ENCODE results near the gene GRID2.
"Not testable (repeated sequence)": the region's sequence is repeated elsewhere in the genome, so short reads cannot be mapped to it uniquely, and the experiment has no call there.

The GRID2 gene

DNA sequence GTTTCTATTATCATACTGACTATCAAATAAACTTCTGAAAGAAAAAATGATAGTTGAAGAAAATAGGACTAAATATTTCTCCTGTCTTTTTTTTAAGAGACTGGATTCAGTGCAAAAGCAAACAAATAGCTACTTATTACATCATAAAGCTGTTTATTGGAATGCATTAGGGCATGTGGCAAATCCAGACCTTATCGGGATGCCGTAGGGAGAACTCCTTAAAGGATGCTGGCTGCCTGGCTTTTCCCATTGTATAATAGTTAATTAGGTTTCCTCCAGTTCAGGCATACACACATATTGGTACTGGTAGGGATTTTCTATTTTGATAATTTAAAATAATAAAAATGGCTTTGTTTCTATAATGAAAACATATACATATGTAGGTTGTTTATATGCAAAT is 985.5 kb downstream of the GRID2 start:
- in situ Hi-C loops (cut with HindIII; ENCODE audit: low sequenced_read_pairs), result no loop called here

DNA sequence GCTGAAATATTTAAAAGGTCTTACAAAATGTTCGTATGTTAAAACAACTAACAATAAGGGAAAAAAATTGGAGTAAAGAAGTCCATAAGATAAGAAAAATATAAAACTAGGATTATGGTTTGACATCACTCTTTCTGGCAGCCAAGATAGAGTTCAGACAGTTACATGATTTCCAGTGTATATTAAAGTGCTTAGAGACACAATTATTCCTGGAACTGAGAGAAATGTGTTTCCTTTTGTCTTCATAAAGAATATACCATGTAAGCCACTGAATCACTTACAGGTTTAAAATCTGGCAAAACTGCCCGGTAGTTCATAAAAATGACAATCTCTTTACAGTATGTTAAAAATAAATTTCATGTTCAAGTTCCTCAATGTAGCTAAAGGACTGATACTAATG is 986.1 kb downstream of the GRID2 start:
- in situ Hi-C loops (cut with HindIII; ENCODE audit: low sequenced_read_pairs), result no loop called here

DNA sequence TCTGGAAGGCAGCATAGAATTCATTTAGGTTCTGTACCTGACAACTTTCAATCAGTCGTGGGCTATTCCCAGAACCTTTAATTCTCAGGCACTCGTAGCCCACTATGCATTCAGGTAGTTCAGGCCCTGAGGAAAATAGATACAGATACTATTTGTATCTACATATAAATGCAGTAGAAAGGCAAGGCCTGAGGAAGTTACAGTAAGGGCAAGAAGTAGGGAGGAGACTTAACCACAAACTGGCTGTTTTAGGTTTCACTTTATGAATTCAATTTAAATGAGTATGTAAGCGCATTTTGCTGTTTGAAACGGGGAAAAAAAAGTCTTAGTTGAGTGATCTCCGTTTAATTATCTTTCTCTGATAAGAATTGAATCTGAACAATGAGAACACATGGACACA is 995.4 kb downstream of the GRID2 start:
- in situ Hi-C loops (cut with HindIII; ENCODE audit: low sequenced_read_pairs), result no loop called here

DNA sequence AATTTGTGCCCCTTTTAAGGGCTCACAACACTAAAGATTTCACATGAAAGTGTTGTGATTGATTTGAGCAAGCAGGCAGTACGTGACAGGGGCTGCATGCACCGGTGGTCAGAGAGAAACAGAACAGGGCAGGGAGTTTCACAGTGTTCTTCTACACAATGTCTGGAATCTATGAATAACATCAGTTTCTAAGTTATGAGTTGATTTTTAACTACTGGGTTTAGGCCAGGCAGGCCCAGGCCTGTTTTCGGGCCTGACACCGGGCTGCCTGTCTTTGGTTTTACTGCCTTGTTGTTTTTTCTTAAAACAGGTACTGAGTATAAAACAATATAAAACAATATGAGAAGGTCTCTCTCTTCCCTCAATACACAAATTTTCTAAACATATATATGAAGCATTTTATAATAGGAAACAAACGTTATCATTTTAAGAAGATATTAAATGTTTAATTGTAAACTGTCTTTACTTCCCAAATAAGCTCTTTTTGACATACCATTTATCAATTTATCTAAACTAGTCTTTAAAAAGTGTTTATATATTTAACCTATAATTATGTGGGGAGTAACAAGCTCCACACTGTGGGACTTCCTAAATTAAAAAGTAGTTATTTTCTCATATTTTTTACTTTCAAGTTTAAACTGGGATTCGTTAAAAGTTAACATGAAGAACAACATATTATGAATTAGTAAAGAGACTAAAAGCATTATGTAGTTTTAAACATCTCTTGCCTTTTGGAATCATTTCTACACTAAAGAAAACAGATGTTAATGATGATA is 997.2 kb downstream of the GRID2 start:
- in situ Hi-C loops (cut with HindIII; ENCODE audit: low sequenced_read_pairs), result not testable (repeated sequence)

DNA sequence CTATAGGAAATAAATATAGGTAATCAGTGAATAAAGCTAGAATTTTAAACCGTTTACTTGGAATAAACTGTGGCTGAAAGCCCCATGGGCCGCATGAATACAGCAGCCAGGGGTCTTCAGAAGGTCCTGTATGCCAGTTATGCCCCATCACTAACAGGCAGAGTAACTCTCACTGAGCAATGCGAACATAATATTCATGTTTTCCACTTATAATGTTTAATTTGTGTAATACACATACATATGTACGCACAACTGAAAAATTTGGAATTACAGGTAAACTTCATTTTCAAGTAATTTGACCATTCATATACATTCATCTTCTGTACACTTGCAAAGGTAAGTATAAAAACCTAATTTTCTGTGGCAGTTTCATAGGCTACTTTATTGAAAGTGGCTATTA is 998.5 kb downstream of the GRID2 start:
- in situ Hi-C loops (cut with HindIII; ENCODE audit: low sequenced_read_pairs), result no loop called here

DNA sequence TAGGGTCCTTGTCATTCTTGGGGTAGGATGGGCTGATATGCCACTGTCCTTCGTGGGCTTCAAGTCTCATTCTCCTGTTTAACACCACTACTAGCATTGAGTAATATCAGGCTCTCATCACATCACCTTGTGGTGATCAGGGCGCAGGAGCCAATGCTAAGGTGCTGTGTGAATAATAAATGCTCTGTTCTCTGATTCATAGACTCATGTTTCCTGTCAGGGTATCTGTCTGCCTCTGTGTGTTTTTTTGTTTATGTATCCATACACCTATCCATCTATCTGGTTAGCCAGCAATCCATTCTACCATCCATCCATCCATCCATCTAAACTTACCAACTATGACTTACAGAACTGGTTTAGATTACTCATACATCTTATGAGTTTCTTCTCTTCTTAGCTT is 999.7 kb downstream of the GRID2 start:
- in situ Hi-C loops (cut with HindIII; ENCODE audit: low sequenced_read_pairs), result no loop called here

DNA sequence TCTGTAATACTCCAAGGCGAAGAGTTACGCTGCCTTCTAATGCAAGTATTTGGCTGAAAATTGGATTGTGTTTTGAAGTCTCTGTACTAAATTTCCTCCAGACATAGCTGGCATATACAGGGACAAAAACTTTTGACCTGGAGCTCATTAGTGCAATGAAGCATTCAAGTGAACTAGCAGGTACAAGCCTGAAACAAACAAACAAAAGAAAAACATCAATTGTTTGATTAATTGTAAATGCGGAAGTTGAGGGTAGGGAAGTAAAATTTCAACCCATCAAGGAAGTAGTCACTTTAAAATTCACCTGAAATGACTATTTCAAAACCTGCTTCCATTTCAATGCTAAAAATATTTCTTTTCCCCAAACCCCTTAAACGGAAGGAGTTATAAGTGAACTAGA is 1008.5 kb downstream of the GRID2 start:
- in situ Hi-C loops (cut with HindIII; ENCODE audit: low sequenced_read_pairs), result no loop called here

DNA sequence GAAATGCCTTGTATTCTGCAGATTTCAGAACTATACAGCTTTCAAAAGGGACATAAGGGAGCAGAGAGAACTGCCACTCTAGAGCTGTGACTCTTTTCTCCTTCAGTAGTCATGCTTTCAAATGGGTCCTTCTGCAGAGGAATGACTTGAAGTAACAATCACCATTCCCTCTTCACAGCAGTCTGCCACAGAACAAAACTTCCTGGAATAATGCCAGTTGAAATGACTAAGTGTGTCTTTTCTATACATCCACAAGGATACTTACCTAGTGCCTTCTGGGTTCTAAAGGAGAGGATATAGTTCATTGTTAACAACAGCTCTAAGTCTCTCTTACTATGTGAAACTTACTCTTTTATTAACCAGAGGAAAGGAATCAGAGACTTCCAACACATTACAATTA is 1009.4 kb downstream of the GRID2 start:
- in situ Hi-C loops (cut with HindIII; ENCODE audit: low sequenced_read_pairs), result no loop called here

DNA sequence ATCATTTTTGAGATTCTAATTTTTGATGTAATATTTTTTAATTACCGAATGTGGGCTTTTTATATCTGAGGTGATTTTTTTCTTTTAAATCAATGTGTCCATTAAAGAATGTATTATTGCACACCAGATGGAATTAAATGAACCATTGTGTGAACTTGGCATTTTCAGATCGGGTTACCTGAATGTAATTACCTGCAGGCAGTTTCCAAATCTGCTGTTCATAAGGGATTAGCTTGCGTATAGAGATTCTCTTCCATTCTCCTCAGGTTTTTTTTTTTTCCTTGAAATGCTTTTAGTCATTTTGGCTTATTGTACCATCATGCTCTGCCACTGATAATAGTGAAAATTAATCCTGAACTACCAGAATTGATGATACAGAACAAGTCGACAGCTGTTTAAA is 1013.3 kb downstream of the GRID2 start:
- in situ Hi-C loops (cut with HindIII; ENCODE audit: low sequenced_read_pairs), result no loop called here

DNA sequence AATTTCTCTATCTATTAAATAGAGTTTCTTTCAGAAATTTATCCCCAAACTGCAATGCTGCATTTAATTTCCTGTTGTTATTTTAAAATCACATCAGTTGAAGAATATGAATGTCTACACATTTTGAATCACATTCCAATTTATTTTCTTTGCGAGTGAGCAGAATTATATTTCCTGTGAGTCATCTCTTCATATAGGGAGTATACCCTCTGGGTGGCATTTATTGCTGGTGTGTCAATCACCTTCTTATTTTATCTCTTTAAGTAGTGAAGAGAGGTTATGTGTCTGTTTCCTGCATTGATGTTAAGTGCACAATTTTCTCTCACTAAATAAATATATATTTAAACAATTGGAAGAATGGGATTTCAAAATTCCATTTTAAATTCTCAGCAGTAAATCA is 1013.8 kb downstream of the GRID2 start:
- in situ Hi-C loops (cut with HindIII; ENCODE audit: low sequenced_read_pairs), result no loop called here

DNA sequence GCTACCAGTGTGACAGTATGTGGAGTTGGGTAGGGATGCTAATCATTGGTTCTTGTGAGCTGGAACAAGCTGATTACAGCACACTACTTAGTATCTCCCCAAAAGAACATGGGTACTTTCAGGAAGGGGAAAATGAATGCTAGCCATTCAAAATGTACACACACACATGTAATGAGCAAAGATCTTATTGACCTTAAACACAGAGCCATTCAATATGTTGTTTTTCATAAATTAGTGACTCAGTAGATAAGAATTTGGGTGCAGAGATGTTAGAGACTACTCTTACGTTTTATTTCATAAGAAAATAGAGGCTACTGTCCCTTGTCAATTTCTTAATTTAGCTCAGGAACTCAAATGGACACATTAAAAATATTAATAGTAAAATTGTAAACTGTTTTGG is 1015.3 kb downstream of the GRID2 start:
- in situ Hi-C loops (cut with HindIII; ENCODE audit: low sequenced_read_pairs), result no loop called here

DNA sequence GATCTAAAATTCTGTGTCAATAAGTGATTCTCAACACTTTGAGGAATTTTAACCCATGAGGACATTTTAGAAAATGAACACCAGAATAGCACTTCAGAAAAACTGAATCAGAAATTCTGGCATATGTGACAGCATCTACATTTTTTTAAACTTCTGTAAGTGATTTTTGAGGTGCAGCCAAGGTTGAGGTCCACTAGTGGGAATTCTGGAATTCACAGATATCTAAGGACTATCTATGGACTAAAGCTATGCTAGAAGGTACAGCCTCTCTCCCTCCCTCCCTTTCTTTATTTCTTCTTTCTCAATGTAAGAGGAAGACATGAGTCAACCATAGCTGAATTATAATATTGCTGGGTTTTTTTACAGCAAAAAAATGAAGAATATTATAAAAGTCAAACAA is 1016.6 kb downstream of the GRID2 start:
- in situ Hi-C loops (cut with HindIII; ENCODE audit: low sequenced_read_pairs), result no loop called here

DNA sequence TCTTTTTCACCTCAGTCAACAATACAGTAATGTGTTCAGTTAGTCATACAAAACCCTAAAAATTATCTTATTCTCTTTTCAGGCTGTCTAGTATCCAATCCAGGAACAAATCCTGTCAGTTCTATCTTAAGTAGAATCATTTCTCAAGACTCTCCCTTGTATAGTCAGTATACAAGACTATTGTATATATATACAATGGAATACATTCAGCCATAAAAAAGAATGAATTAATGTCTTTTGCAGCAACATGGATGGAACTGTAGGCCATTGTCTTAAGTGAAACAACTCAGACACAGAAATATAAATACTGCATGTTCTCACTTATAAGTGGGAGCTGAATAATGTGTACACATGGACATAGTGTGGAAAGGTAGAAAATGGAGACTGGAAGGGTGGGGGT is 1023.6 kb downstream of the GRID2 start:
- in situ Hi-C loops (cut with HindIII; ENCODE audit: low sequenced_read_pairs), result no loop called here

DNA sequence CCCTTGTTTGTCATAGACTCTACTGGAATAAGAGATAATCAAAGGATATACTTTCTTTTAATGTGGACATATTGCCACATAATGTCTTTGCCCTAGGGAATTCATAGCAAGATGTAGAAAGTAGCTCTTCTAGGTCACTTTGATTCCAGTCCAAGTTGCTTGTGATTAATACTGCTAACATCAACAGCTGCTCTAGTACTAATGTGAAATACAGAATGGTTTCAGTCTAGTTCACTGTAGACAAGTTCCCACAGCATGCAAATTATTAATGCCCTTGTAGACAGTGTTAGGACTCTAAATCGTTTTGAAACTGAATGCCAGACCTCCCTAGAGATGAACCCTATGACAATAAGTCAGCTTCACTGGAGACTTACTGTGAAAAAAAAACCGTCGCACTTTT is 1030.2 kb downstream of the GRID2 start:
- in situ Hi-C loops (cut with HindIII; ENCODE audit: low sequenced_read_pairs), result no loop called here

DNA sequence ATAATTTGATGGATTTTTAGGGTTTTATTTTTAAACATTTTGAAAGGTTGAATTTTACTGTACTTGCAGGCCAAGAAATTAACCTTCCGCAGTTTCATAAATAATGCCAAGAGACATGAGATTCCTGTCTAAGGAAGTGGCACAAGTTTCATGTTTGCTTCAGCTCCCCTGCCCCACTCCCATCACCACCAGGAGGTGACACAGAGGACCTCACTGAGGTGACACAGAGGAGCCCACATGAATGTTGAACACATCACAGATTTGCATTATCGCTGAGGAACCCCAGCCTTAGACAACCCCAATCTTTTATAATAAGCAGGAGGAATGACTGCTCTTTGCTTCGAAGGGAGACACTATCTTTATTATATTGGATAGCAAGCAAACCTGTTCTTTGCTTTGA is 1033.4 kb downstream of the GRID2 start:
- in situ Hi-C loops (cut with HindIII; ENCODE audit: low sequenced_read_pairs), result no loop called here

DNA sequence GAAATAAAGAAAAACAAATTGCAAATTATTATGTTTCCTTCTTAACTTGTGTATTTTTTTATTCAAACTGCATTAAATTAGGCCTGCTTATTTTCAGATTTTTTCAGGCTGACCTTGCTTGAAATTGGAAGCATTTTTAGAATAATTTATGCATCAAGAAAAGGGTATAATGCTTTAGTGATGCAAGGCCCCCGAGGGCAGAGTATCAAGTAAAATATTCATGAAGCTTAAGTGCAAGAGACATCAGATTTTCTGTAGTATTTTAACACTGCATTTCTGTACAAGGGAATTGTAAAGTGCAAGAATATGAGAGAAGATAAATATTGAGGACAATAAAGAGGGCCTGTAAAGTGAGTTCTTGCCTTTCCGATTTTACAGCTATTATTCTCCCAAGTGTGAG is 1039.0 kb downstream of the GRID2 start:
- in situ Hi-C loops (cut with HindIII; ENCODE audit: low sequenced_read_pairs), result no loop called here

DNA sequence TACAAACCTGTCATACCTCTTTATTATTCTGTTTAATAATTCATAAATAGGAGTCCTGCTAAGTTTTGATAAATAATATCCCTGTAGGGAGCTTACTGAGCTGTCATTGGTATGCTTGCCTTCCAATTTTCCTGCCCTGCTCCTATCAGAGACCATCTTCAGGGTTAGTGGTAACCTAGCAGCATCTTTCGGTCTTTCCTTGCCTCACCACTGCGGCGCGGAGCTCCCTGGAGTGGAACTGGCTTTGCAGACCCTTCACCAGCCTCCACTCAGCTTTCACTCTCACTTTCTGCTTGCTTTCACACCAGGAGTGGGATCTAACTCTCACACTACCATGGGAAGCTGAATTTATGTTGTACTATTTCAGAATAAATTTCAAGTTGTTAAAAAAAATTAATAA is 1043.1 kb downstream of the GRID2 start:
- in situ Hi-C loops (cut with HindIII; ENCODE audit: low sequenced_read_pairs), result no loop called here

DNA sequence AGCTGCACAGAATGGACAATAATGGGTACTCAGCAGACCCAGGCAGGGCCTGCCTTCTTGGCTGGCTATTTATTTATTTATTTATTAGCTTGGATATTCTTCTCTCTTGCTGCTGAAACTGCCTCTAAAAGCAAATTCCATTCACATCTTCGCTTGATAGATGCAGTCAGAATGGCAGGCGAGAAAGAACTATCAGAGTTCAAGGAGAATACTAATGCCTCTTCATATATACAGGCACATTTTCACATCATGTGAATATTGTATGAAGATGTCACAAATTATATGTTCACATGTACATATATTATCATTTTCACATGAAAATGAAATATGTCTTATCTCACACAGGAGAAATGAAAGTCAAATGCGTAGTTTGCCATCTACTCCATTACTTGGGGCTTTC is 1045.1 kb downstream of the GRID2 start:
- in situ Hi-C loops (cut with HindIII; ENCODE audit: low sequenced_read_pairs), result no loop called here

DNA sequence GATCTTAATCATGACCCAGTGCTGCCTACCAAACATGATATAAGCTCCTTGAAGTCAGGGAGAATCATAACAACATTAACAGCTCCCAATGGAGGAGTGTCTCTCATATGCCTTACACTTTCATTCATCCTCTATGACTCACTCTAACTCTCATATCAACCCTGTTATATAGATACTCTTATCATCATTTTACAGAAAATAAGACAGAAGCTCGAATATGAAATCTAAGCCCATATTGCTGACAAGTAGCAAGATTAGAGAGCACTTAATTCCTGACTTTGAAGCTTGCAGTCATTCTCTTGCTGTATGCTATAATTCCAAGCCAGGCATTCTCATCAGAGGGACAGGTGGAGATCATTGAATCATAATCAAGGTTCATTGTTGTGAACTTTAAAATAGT is 1048.1 kb downstream of the GRID2 start:
- in situ Hi-C loops (cut with HindIII; ENCODE audit: low sequenced_read_pairs), result no loop called here

DNA sequence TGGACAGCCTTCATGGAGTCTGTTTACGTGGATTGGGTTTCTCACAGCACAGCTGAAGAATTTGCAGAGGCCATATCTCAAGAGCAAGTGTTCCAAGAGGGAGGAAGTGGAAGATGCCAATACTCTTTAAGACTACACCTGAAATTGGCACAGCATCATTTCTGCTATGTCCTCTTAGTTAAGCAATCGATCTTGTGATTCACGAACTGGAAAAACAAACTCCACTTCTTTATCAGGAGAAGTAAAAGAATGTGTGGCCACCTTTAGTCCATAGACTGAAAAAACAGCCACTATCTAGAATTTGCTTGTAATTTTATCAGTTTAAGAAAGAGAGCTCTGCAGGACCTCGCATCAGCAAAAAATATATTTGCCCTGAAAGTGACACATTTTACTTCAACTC is 1051.6 kb downstream of the GRID2 start:
- in situ Hi-C loops (cut with HindIII; ENCODE audit: low sequenced_read_pairs), result no loop called here

DNA sequence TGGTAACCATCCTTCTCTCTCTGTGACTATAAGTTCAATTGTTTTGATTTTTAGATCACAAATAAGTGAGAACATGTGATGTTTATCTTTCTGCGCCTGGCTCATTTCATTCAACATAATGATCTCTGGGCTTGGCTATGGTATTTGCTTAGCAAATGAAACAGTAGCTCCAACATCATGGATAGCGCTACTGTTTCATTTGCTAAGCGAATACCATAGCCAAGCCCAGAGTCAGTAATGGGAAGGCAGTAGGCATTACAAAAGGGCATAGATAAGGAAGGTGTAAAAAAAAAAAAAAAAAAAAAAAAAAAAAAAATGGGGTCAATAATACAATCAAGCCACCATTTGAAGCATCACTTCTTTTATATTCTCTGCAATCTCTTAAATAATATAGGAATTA is 1055.8 kb downstream of the GRID2 start:
- in situ Hi-C loops (cut with HindIII; ENCODE audit: low sequenced_read_pairs), result no loop called here

DNA sequence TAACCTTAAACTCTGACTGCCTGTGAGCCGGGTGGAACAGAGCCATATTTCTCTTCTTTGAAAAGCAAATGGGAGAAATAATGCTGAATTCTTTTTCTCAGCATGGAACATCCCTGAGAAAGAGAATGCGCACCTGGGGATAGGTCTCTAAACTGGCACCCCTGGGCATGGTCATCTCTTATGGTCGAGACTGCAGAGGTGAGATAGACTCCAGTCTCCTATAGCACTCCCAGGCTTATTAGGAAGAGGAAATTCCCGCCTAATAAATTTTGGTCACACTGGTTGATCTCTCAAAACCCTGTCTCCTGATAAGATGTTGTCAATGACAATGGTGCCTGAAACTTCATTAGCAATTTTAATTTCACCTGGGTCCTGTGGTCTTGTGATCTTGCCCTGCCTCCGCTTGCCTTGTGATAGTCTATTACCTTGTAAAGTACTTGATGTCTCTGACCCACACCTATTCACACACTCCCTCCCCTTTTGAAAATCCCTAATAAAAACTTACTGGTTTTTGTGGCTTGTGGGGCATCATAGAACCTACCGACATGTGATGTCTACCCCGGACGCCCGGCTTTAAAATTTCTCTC is 1062.5 kb downstream of the GRID2 start:
- in situ Hi-C loops (cut with HindIII; ENCODE audit: low sequenced_read_pairs), result not testable (repeated sequence)

DNA sequence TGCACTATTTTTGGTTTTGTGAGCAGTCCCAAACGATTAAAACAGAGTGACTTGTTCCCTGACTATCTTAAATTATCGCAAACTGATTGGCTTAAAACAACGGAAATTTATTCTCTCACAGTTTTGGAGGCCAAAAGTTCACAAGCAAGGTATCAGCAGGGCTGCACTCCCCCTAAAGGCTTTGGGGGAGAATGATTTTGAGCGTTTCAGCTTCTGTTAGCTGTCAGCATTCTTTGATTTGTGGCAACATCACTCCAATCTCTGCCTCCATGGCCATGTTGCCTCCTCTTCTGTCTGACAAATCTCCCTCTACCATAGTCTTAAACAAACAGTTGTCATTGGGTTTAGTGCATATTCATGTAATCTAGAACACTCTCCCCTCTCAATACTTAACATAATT is 1065.2 kb downstream of the GRID2 start:
- in situ Hi-C loops (cut with HindIII; ENCODE audit: low sequenced_read_pairs), result no loop called here
